ENCODE measurements around the gene SYNGR2. TPM values are rescaled to one million over a fixed set of nuclear protein-coding genes. Genes with fewer than 3 reads are reported as not detected.

The SYNGR2 gene
- total RNA-seq, 2 donors from 2014 or later: 39.2 to 39.6 TPM

DNA sequence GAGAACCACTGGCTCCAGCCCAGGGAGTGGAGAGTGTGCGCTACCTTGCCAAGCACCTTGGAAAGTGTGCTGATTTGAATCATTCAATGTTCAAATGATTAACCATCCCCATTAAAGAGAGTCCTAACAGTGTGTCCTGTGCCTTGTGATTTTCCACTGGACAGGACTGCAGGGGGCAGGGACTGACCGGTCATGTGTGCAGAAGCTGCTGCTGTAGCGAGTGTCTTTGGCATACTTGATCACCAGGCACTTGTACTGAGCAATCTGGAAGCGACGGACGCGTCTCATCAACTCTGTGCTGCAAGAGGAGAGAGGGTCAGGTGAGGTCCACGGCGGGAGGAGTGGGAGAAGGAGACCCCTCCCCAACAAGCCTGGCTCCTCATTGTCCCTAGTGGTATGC is 16.5 kb downstream of the SYNGR2 start:
- Mint-ChIP-seq H3K36me3 (ENCODE audit: low read depth) (peaks cover 40% of the 10 kb centered on the region), H3K4me3 (peak overlapping the region; percentile 78), H3K4me1 (peaks cover 22% of the 10 kb centered on the region), H3K27me3 (ENCODE audit: insufficient read depth) (no peaks in the 10 kb centered on the region), H3K9me3 (no peaks in the 10 kb centered on the region), H3K27ac (peak overlapping the region; percentile 49)
- H3K27ac ChIP-seq (ENCODE audit: low read depth, low read length): no peak overlapping the region
- DNase-seq: no peak
- H3K4me1 ChIP-seq (ENCODE audit: control insufficient read depth, insufficient read depth, low read length): peaks cover 3% of the 10 kb centered on the region
- no peaks in the 10 kb centered on the region for H3K9me3 ChIP-seq (ENCODE audit: control insufficient read depth, low read length)
- WGBS, 2 experiments (ENCODE audit: insufficient coverage in 1 of 2, insufficient read length in 1 of 2): 93 to 98% methylated on average over 7 to 9 of the region's 9 CpGs
- H3K27me3 ChIP-seq (ENCODE audit: control insufficient read depth, insufficient read depth, low read length, poor library complexity, severe bottlenecking): no peaks in the 10 kb centered on the region
- H3K4me3 ChIP-seq (ENCODE audit: low read length): peak overlapping the region; percentile 82
- TF ChIP-seq, protein P1, sequence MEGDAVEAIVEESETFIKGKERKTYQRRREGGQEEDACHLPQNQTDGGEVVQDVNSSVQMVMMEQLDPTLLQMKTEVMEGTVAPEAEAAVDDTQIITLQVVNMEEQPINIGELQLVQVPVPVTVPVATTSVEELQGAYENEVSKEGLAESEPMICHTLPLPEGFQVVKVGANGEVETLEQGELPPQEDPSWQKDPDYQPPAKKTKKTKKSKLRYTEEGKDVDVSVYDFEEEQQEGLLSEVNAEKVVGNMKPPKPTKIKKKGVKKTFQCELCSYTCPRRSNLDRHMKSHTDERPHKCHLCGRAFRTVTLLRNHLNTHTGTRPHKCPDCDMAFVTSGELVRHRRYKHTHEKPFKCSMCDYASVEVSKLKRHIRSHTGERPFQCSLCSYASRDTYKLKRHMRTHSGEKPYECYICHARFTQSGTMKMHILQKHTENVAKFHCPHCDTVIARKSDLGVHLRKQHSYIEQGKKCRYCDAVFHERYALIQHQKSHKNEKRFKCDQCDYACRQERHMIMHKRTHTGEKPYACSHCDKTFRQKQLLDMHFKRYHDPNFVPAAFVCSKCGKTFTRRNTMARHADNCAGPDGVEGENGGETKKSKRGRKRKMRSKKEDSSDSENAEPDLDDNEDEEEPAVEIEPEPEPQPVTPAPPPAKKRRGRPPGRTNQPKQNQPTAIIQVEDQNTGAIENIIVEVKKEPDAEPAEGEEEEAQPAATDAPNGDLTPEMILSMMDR (conservative IDR thresholded peaks at IDR 0.05): no peak
- peaks cover 50% of the 10 kb centered on the region for H3K36me3 ChIP-seq (ENCODE audit: control insufficient read depth, insufficient read depth, low read length)
- H3K9ac ChIP-seq (ENCODE audit: extremely low read depth, low read length, poor library complexity, severe bottlenecking): no peak overlapping the region

DNA sequence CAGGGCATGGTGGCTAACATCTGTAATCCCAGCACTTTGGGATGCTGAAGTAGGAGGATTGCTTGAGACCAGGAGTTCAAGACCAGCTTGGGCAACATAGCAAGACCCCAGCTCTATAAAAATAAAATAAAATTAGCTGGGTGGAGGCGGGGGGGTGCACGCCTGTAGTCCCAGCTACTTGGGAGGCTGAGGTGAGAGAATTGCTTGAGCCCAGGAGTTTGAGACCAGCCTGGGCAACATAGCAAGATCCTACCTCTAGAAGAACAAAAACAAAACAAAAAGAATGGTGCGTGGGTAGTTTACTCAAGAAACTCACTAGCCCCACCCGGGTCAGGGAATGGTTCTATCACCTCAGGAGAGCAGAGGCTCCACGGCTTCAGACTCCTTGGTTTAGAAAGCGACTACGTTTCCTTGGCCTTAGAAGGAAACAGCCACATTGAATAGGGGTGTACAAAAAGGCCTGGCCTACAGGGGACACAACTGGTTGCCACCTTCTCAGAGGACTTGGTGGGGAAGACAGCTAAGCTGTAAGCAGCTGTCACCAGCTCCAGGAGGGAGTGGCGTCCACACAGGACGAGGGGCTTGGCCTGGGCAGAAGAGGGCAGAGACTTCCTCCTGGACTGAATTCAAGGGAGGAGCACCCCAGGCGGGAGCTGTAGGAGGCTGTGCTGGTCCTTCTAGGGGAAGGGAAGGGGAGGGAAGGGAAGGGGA is 17.8 kb downstream of the SYNGR2 start:
- Histone ChIP-seq H3K27ac (ENCODE audit: low read depth, low read length) (no peak overlapping the region), H3K9ac (ENCODE audit: extremely low read depth, low read length, poor library complexity, severe bottlenecking) (peak overlapping the region; percentile 87), H3K4me3 (ENCODE audit: low read length) (peak overlapping the region; percentile 82), H3K36me3 (ENCODE audit: control insufficient read depth, insufficient read depth, low read length) (peaks cover 42% of the 10 kb centered on the region), H3K9me3 (ENCODE audit: control insufficient read depth, low read length) (no peaks in the 10 kb centered on the region), H3K27me3 (ENCODE audit: control insufficient read depth, insufficient read depth, low read length, poor library complexity, severe bottlenecking) (no peaks in the 10 kb centered on the region), H3K4me1 (ENCODE audit: control insufficient read depth, insufficient read depth, low read length) (peaks cover 3% of the 10 kb centered on the region)
- Mint-ChIP-seq H3K4me1 (peaks cover 22% of the 10 kb centered on the region), H3K27me3 (ENCODE audit: insufficient read depth) (no peaks in the 10 kb centered on the region), H3K4me3 (peak overlapping the region; percentile 78), H3K9me3 (no peaks in the 10 kb centered on the region), H3K36me3 (ENCODE audit: low read depth) (peaks cover 37% of the 10 kb centered on the region), H3K27ac (peak overlapping the region; percentile 88)
- TF ChIP-seq, protein P1 (conservative IDR thresholded peaks at IDR 0.05): no peak
- 62 to 86% methylated on average over 7 to 9 of the region's 10 CpGs for WGBS, 2 experiments (ENCODE audit: insufficient coverage in 1 of 2, insufficient read length in 1 of 2)
- DNase-seq: peak; percentile 82

DNA sequence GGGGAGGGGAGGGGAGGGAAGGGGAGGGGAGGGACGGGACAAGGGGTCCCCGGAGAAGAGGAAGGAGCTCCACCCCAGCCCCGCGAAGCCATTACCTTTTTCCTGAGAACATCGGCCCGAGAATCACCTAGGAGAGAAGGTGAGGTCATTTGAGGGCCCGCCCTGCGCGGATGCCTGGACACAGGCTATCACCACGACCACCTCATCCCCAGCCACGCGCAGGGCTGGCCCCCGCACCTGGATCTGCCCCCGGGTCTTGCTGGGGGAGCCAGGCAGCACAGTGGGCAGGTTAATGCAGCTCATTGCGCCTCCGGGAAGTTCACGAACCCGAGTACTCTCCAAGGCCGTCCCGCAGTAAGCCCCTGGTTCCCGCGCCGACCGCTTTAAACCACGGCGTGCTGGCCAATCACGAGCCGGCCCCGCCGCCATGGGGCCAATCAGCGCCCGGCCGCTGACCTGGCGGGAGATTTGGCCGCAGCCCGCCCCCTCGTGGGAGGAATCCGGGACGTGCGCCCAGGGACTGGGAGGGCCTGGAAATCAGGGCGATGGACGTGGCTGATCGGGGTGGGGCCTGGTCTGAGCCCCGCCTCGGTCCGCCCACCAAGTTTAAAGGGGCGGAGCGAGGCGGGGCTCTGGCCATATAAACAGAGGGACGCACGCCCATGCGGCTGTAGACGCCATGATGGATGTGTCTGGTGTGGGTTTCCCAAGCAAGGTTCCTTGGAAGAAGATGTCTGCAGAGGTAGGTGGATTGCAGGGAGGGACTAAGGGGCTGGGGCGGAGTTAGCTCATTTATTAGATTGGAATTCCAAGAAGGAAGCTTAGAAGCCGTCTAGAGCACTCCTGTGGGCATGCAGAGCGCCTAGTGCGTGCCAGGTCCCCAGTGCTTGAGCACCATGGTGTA is 18.6 kb downstream of the SYNGR2 start, which contains the start of the genes AFMID and TK1:
TSS of gene AFMID (plus strand) at position 671 of the 904 bp plus-strand sequence. CDS start at position 680, 9 bp downstream.
TSS of gene TK1 (minus strand) at position 361 of the 904 bp plus-strand sequence. CDS start at position 303, 58 bp downstream.
- Mint-ChIP-seq H3K9me3 (no peaks in the 10 kb centered on the region), H3K4me3 (peak within 1 kb of the TSS; percentile 78), H3K27ac (peak within 1 kb of the TSS; percentile 96), H3K27me3 (ENCODE audit: insufficient read depth) (no peaks in the 10 kb centered on the region), H3K36me3 (ENCODE audit: low read depth) (peaks cover 32% of the 10 kb centered on the region), H3K4me1 (peaks cover 22% of the 10 kb centered on the region)
- Histone ChIP-seq H3K4me3 (ENCODE audit: low read length) (peak within 1 kb of the TSS; percentile 90), H3K9ac (ENCODE audit: extremely low read depth, low read length, poor library complexity, severe bottlenecking) (peak within 1 kb of the TSS; percentile 87), H3K4me1 (ENCODE audit: control insufficient read depth, insufficient read depth, low read length) (peaks cover 3% of the 10 kb centered on the region), H3K9me3 (ENCODE audit: control insufficient read depth, low read length) (no peaks in the 10 kb centered on the region), H3K27ac (ENCODE audit: low read depth, low read length) (peak within 1 kb of the TSS; percentile 77), H3K36me3 (ENCODE audit: control insufficient read depth, insufficient read depth, low read length) (peaks cover 37% of the 10 kb centered on the region), H3K27me3 (ENCODE audit: control insufficient read depth, insufficient read depth, low read length, poor library complexity, severe bottlenecking) (no peaks in the 10 kb centered on the region)
- TF ChIP-seq, protein P1 (conservative IDR thresholded peaks at IDR 0.05): peak; percentile 96
- WGBS, 2 experiments (ENCODE audit: insufficient coverage in 1 of 2, insufficient read length in 1 of 2): 3 to 7% methylated on average over 26 to 55 of the region's 57 CpGs
- DNase-seq: peak; percentile 100
